Stimulated activated CD8-positive, alpha-beta memory T cell treated with anti-CD3 and anti-CD28 coated beads, Interleukin-12 subunit alpha, Interleukin-12 subunit beta, amount 100 ng/mL, for 24 hours (primary cell): ENCODE data around the gene SRRD.

Experiments
- DNase-seq: peaks from one replicate; pipeline ENCODE4 v3.0.0-alpha.2; 2020; ENCODE audit errors: extremely low read depth

The SRRD gene

DNA sequence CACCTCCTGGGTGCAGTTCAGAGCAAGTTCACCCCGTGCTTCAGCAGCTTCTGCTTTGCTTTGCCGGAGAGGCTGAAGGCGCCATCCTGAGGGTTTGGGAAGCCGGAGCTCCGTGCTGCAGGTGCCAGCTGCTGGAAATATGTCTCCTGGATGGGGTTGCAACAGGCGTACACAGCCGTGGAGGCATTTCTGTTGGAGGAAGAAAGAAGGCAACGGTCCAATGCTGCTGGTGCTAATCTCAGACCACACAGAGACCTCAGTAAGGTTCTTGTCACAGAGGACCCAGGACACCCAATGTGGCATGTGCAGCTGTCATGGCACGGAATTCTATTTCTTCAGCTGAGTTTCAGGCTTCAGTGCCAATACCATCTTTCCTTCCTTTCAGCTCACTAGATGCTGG, 30.5 kb upstream of the SRRD start:
- DNase-seq, result no peak

DNA sequence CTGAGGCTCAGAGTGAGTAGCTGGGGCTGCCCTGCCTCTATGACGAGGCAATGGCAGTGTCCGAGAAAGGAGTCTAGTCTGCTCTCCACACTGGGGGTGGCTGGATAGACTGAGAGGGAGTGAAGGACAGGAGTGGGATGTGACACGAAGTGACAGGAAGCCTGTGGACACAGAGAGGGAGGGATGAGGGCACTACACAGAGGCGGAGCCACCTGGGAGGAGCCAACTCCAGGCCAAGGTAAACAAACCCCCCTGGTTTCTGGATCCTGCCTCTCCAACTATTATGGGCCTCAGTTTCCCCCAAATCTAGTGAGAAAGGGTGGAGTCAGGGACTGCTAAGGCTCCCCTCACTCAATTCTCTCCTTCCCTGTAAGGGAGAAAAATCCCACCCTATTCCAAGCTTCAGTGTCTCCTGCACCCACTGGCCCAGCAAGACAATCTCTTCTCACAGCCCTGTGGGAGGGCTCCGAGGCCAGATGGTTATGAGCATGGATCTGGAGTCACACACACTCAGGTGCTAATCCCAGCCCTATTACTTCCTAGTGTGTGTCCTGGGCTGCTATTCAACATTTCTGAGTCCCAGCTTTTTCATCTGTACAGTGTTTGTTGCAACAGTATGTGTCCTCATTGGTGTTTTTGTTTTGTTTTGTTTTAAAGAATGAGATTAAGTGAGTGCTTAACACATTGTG, 29.7 kb upstream of the SRRD start:
- DNase-seq, result no peak

DNA sequence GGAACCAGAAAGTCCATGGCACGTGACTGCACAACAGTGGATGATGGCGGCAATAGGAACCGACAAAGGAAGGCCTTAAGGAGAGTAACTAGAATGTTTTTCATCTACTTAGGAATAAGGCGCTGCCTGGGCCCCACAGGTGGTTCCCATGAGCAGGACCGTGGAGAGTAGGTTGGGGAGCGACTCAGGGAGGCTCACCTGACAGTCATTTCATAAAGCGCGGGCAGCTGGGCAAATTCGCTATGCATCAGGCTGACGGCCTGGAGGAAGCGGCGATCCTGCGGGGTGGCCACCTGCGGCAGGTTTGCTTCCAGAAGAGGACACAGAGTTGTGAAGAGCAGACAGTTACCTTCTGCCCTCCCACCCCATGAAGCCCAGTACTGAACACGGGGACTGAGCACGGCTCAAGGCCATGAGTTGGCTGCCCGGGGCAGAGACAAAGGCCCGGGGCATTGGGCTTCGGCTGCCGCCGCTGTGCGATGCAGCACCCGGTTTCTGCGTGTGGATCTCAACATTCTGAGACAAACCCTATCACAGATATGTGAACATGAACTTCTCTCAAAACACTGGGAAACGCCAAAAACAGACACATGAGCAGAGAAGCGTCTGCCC, 25.9 kb upstream of the SRRD start:
- no peak for DNase-seq

DNA sequence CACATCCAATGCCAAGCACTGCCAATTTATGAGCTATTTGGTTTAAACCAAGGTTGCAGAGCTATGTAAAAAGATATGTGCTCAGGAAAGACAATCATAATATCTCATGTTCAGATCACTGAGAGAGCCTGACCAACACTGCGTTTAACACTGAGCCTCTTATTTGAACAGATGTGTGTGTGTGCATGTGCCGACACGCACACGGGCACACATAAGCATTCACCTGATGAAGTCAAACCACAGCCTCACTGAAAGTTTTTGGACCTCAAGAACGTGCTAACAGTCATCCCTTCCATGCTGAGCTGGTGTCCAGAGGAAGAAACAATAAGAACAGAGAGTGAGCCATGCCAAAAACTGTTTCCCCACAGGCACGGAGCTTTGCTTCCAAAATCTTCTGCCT, 23.5 kb upstream of the SRRD start:
- no peak for DNase-seq

DNA sequence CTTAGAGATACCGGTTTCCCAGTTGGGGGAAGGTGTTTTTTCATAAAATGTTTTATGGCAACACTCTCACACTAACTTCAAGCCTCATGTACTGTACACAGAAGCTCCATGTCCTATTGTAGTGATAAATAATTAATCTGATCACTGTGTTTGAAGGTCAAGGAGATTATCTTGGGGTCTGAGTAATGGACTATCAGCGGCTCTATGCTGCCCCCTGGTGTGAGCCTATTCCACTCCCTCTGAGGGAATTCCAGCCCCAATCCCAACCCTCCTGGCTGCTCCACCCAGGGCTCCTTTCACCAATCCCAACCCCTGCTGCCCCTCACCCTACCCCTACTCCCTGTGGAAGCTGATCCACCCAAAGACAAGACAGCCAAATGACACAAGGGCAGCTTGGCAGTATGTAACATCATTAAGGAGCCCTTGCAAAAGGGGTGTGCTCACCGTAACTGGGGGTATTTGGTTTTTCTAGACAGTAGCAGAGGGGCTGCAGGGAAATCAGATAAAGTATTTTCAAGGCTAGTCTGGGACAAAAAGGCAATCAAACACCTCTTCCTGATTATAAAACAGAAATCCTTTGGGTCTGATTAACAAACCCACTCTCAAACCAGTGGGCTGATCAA, 22.4 kb upstream of the SRRD start:
- DNase-seq, result no peak

- no peak for DNase-seq
These were observed 21.6 kb upstream of the SRRD start for GRCh38 chr22:26462051-26462450.

DNA sequence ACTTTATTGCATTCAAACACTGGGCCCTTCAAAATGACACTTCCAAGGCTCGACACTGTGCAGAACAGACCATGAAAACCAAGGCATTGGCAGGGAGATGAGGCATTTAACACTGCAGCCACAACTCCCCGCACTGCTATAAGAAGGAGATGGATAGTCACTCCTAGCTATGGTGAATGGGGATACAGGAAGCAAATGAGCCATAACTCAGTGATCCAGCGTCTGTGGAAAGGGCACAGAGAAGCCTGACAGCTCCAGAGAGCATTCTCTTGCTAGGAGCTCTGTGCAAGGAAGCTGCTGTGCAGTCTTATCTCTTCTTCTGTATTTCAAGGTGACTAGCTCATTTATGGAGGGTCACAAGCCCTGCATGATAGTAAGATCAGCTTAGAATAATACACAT, 21.0 kb upstream of the SRRD start:
- DNase-seq, result no peak

GRCh38 chr22:26463101-26463661, 20.5 kb upstream of the SRRD start:
- no peak for DNase-seq

DNA sequence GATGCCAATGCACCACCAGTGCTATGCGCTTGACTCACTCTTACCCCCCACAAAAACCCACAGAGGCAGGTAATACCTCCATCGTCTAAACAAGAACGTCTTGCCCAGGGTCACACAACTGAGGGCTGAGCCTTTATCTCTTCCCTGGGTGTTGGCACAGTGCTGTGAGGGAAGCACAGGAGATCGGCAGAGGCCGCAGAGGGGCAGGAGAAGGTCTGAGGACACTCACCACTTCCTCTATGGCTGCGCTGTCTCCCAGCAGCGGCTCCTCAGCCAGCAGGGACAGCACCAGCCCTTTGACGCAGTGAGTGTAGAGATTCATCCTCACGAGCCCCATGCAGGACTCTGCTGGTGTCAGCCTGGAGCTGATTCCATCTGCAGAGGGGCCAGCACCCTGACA, 20.0 kb upstream of the SRRD start:
- DNase-seq, result no peak

GRCh38 chr22:26464312-26464711, 19.4 kb upstream of the SRRD start:
- no peak for DNase-seq

DNA sequence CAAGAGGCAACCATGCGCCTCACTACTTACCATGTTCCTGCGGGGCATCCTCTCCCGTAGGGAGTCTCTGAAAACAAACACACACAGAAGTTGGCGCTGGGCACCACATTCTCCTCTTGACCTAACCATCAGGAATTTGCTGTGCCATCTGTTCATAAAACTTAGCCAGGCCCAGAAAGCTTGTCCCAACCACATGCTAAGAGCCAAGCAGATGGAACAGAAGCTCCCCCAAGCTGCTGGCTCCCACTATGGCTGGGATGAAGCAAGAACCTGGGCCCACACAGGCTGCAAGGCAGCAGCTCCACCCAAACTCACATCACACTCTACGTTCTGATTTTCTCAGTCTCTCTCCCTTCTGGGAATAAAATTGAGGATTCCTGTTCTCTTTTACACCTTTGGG, 17.5 kb upstream of the SRRD start:
- no peak for DNase-seq

DNA sequence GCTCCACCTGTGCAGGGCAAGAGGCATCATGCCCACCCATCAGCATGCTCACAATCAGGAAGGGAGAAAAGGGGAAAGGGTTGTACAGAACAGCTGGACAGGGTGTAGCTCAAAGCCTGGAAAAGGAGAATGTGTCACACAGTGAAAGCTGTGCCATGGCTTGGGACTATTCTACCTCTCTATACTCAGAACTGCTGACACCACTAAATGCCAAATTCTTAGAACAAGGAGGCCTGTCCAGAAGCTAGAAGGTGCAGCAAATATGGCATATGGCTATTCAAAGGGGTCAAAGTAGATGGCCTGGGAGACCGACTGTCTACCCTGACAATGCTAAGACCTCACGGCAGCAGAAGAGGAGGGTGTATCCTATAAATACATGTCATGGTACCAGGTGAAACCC, 12.9 kb upstream of the SRRD start:
- no peak for DNase-seq

DNA sequence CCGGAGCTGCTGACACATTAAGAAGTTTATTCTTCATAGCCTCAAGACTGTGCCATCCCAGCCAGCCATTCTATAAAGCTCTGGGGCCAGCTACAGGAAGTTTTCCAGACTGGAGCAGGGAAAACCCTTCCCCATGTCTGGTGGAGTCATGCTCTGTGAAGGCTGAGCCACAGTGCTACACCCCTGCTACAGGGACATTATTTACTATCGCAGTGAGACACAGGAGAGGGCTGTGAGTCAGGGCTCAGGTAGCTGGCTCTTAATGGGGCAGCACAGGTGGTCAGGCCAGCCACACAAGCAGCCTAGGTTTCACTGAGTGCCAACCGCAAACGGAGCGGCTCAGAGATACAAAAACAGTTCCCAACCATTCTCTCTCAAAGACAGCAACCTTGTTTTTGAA, 12.2 kb upstream of the SRRD start:
- DNase-seq, result no peak

GRCh38 chr22:26474682-26475081, 9.0 kb upstream of the SRRD start:
- DNase-seq, result no peak

- DNase-seq, result no peak
These were observed 6.9 kb upstream of the SRRD start for GRCh38 chr22:26476705-26477340.

DNA sequence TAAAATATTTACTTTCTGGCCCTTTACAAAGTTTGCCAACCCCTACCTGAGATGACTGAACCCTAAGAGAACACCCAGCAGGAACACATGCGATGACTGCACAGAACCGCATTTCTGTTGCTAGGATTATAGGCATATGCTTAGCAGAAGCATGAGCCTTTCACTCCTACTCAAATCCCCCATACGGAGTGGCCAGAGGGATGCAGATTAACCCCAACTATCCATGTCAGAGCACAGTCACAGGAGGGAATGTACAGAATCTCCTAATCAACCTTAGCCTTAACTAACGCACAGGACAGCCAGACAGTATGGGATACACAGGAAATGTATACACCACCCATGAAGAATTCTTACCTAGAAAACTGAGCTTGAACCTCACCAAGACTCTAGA, 6.3 kb upstream of the SRRD start:
- DNase-seq, result no peak

DNA sequence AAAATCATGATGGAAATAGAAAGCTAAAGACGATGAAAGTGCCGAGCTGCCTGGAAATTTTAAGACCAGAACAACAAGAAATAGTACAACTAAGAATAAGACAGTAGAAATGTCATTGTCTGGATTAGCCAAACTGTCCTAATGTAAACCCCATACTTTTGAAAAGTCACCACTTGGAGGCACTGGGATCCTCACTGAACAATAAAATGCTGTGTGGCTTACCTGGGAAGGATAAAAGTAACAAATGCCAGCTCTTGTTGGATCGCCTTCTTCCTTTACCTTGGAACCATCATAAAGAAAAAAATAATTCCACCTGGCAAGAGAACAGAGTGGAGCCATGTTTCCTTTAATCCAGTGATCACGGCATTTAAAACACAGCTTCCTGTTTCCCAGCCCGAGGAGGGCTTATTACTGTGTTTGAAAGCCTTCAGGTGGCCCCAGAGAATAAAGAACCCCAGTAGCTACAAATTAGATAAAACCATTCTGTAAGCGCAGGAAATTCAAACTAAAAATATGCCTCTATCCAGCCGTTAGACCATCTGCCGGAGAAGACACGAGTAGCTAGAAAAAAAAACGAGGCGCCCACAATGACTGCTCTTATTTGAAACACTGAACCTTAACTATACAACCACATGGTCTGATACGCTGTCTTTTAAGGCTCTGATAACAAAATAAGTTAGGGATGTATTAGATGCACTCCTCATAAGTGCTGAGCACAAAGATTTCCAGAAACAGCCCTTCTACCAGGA, 4.5 kb upstream of the SRRD start:
- DNase-seq, result no peak

DNA sequence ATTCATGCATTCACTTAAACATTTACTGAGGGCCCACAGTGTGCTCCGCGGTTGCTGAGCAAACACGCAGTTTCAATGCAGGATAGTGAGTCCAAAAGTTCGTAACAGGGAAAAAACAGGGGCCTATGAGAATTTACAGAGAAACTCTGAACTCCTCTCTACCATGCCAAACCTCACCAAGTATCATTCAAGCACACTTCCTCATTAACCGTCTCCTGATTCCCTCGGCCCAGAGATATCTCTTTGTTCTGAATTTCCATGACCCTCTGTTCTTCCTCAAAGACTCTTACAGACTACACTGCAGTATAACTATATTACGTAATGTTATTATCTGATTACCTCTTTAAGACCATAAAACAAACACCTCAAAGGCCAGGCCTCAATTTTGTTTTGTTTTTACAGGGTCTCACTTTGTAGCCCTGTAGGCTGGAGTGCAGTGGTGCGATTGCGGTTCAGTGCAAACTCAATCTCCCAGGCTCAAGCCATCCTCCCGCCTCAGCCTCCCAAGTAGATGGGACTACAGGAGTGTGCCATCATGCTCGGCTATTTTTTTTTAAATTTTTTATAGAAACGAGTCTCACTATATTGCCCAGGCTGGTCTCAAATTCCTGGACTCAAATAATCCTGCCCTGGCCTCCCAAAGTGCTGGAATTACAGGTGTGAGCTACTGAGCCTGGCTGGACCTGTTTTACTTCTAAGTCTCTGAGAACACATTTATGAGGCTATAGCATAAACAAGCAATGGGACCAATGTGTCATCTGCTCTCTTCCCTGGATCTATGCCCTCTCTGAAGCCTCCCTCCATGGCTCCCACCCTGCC, 3.7 kb upstream of the SRRD start:
- no peak for DNase-seq

GRCh38 chr22:26480611-26480932, 3.1 kb upstream of the SRRD start:
- no peak for DNase-seq

GRCh38 chr22:26481112-26481693, 2.5 kb upstream of the SRRD start:
- DNase-seq, result no peak

GRCh38 chr22:26481694-26482093, 2.0 kb upstream of the SRRD start:
- no peak for DNase-seq
